Astrocyte (in vitro differentiated cells and primary cell): ENCODE results near the gene CRYL1.

Source experiments
- EZH2 ChIP-seq: IDR thresholded peaks from 2 replicates; pipeline ENCODE4 v1.6.1; 2012; ENCODE audit warnings: mild to moderate bottlenecking, low read length, inconsistent platforms; ENCODE audit not compliant: insufficient read depth
- TF ChIP-seq, protein P1 (sequence below): IDR thresholded peaks from 2 replicates; pipeline ENCODE4 v1.5.1; 2011; ENCODE audit warnings: low read depth, mild to moderate bottlenecking, inconsistent platforms, low read length, moderate library complexity; ENCODE audit not compliant: insufficient read depth

DNA sequence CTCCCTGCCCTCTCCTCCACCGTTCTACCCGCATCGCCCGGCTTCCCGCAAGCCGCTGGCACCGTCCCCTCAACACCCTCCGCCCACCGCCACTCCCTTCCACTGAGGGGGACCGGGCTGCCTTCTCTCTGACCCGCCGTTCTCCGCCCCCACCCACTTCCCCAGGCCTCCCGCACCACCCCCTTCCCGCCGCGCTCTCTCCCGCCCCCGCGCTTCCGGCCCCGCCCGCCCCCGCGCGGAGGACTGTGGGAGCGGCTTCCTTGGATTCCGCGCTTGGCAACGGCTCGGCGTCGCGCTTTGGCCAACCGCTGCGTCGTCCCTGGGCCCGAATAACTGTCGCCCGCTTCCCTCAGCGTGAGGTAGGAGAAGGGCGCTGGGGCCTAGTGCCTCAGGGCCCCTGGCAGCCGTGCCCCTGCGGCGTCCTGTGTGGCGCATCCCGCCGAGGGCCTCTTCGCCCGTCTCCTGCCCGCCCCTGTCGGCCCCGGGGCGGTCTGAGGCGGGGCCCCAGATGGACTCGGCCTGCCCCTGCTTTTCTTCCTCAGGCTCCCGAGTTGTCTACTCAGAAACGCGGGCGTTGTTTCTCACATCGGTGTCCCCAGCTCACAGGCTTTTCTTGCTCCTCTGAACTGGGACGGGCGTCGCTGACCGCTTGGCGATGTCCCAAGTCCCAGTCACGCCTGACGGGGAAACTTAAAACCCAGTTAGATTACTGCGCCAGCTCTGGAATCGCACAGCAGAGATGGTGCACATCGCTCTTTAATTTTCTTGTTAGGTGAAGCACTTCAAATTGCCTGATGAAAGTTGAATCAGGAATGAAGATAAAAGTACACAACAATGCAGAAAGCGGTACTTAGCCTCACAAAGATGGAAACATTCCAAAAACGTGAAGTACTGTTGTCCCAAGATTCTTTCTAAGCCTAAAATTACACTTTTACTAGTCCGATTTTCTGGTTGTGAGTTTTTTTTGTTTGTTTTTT is 41.5 kb upstream of the CRYL1 start, which contains the start of gene IFT88:
- TF ChIP-seq, protein P1, sequence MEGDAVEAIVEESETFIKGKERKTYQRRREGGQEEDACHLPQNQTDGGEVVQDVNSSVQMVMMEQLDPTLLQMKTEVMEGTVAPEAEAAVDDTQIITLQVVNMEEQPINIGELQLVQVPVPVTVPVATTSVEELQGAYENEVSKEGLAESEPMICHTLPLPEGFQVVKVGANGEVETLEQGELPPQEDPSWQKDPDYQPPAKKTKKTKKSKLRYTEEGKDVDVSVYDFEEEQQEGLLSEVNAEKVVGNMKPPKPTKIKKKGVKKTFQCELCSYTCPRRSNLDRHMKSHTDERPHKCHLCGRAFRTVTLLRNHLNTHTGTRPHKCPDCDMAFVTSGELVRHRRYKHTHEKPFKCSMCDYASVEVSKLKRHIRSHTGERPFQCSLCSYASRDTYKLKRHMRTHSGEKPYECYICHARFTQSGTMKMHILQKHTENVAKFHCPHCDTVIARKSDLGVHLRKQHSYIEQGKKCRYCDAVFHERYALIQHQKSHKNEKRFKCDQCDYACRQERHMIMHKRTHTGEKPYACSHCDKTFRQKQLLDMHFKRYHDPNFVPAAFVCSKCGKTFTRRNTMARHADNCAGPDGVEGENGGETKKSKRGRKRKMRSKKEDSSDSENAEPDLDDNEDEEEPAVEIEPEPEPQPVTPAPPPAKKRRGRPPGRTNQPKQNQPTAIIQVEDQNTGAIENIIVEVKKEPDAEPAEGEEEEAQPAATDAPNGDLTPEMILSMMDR: no peak
- TF ChIP-seq EZH2: no peak
